Neural cell (in vitro differentiated cells): ENCODE measurements around the gene NAALAD2. TPM values are rescaled to one million over a fixed set of nuclear protein-coding genes. Genes with fewer than 3 reads are reported as not detected.
"Not testable (repeated sequence)": the region's sequence is repeated elsewhere in the genome, so short reads cannot be mapped to it uniquely, and the experiment has no call there.

ENCODE experiments used
- H2AFZ ChIP-seq: fragments of 200-600, 300-800 bp; sonication (generic), shearing (Covaris generic); 2 replicates; pipeline ENCODE4 v1.6.0; 2014; ENCODE audit warnings: low read depth, mild to moderate bottlenecking, antibody characterized with exemption, low read length, moderate library complexity
- H3F3A ChIP-seq: fragments of 200-600 bp; shearing (Covaris generic); 2 replicates; pipeline ENCODE4 v1.6.1; 2016; ENCODE audit warnings: mild to moderate bottlenecking, moderate library complexity, mixed read lengths, antibody characterized with exemption, low read length; ENCODE audit not compliant: insufficient read depth, poor library complexity, severe bottlenecking
- H3K27ac ChIP-seq: fragments of 200-600, 300-800 bp; sonication (generic), shearing (Covaris generic); 2 replicates; pipeline ENCODE4 v1.5.1; 2014; ENCODE audit warnings: mild to moderate bottlenecking, low read length, moderate library complexity
- H3K27me3 ChIP-seq: fragments of 300-800, 200-600 bp; sonication (generic), shearing (Covaris generic); 2 replicates; pipeline ENCODE4 v1.6.0; 2014; ENCODE audit warnings: mild to moderate bottlenecking, low read depth, low read length, moderate library complexity; ENCODE audit not compliant: insufficient read depth
- H3K36me3 ChIP-seq: fragments of 300-800, 200-600 bp; sonication (generic), shearing (Covaris generic); 2 replicates; pipeline ENCODE4 v1.5.1; 2014; ENCODE audit warnings: mild to moderate bottlenecking, antibody characterized with exemption, low read length, moderate library complexity; ENCODE audit not compliant: insufficient read depth
- H3K4me2 ChIP-seq: fragments of 300-800, 200-600 bp; sonication (generic), shearing (Covaris generic); 2 replicates; pipeline ENCODE4 v1.6.0; 2014; ENCODE audit warnings: mild to moderate bottlenecking, low read length
- H3K4me3 ChIP-seq: fragments of 300-800, 200-600 bp; sonication (generic), shearing (Covaris generic); 2 replicates; pipeline ENCODE4 v1.5.1; 2014; ENCODE audit warnings: mild to moderate bottlenecking, low read length, moderate library complexity
- H3K79me2 ChIP-seq: fragments of 200-600 bp; shearing (Covaris generic); replicated peaks from 2 replicates; pipeline ENCODE4 v1.6.0; 2014; ENCODE audit warnings: mild to moderate bottlenecking, low read length, moderate library complexity; ENCODE audit not compliant: insufficient read depth
- H3K9ac ChIP-seq: fragments of 300-800, 200-600 bp; sonication (generic), shearing (Covaris generic); 2 replicates; pipeline ENCODE4 v1.6.1; 2016; ENCODE audit warnings: mild to moderate bottlenecking, low read length, mixed read lengths
- H3K9me2 ChIP-seq: fragments of 200-600 bp; shearing (Covaris generic); 2 replicates; pipeline ENCODE4 v1.6.1; 2016; ENCODE audit warnings: mild to moderate bottlenecking, low read length, mixed read lengths; ENCODE audit not compliant: insufficient read depth
- H3K9me3 ChIP-seq: fragments of 200-600, 300-800 bp; sonication (generic), shearing (Covaris generic); 2 replicates; pipeline ENCODE4 v1.6.1; 2016; ENCODE audit warnings: mild to moderate bottlenecking, mixed run types, low read length, moderate library complexity, mixed read lengths
- H4K20me1 ChIP-seq: fragments of 200-600 bp; shearing (Covaris generic); 2 replicates; pipeline ENCODE4 v1.6.1; 2016; ENCODE audit warnings: mild to moderate bottlenecking, mixed run types; ENCODE audit not compliant: insufficient read depth
- EP300 ChIP-seq: fragments of 450-650 bp; conservative IDR thresholded peaks from 2 replicates; pipeline ENCODE4 v1.6.1; 2014; ENCODE audit warnings: antibody characterized with exemption, mild to moderate bottlenecking, moderate library complexity; ENCODE audit not compliant: poor library complexity, severe bottlenecking
- EZH2 ChIP-seq: fragments of 200-600, 300-800 bp; shearing (Covaris generic), sonication (generic); IDR thresholded peaks from 2 replicates; pipeline ENCODE4 v1.6.1; 2014; ENCODE audit warnings: antibody characterized with exemption, low read length, borderline replicate concordance, mild to moderate bottlenecking; ENCODE audit not compliant: insufficient read depth, poor library complexity, severe bottlenecking
- MXI1 ChIP-seq: fragments of 450-650 bp; conservative IDR thresholded peaks from 2 replicates; pipeline ENCODE4 v1.6.1; 2014; ENCODE audit warnings: antibody characterized with exemption, mild to moderate bottlenecking; ENCODE audit not compliant: poor library complexity, severe bottlenecking
- POLR2AphosphoS5 ChIP-seq: IDR thresholded peaks from 2 replicates; pipeline ENCODE4 v1.6.1; 2012
- RAD21 ChIP-seq: fragments of 450-650 bp; conservative IDR thresholded peaks from 2 replicates; pipeline ENCODE4 v1.6.1; 2014; ENCODE audit warnings: antibody characterized with exemption, mild to moderate bottlenecking, moderate library complexity
- SMC3 ChIP-seq: fragments of 450-650 bp; conservative IDR thresholded peaks from 2 replicates; pipeline ENCODE4 v1.6.1; 2014; ENCODE audit warnings: antibody characterized with exemption, mild to moderate bottlenecking, moderate library complexity; ENCODE audit not compliant: poor library complexity
- TAF1 ChIP-seq: IDR thresholded peaks from 2 replicates; pipeline ENCODE4 v1.6.1; 2012; ENCODE audit warnings: low read depth
- polyA plus RNA-seq: library from polyadenylated mRNA; depleted of rRNA; stranded (reverse); fragments of >200 nt; gene quantifications from 2 replicates; pipeline ENCODE4 v1.2.3, GENCODE V29; 2014
- TF ChIP-seq, protein P1 (sequence below): fragments of 450-650 bp; IDR thresholded peaks from 2 replicates; pipeline ENCODE4 v1.5.1; 2014; ENCODE audit warnings: antibody characterized with exemption, mild to moderate bottlenecking, moderate library complexity; ENCODE audit not compliant: poor library complexity, severe bottlenecking
- TF ChIP-seq, protein P2 (sequence below): IDR thresholded peaks from 2 replicates; pipeline ENCODE4 v1.6.1; 2012; ENCODE audit warnings: borderline replicate concordance

Gene NAALAD2
- polyA plus RNA-seq, 1 donor from 2014 or later: 19.4 TPM

- Histone ChIP-seq H3K36me3 (no peaks in the 10 kb centered on the region), H3K9ac (no peak overlapping the region), H3K4me2 (no peak overlapping the region), H3K9me3 (no peaks in the 10 kb centered on the region), H3K9me2 (no peaks in the 10 kb centered on the region), H3K27me3 (no peaks in the 10 kb centered on the region), H3K79me2 (no peaks in the 10 kb centered on the region), H3K27ac (no peak overlapping the region), H3F3A (no peaks in the 10 kb centered on the region), H2AFZ (no peak overlapping the region), H3K4me3 (no peak overlapping the region), H4K20me1 (no peaks in the 10 kb centered on the region)
- TF ChIP-seq, protein P1, sequence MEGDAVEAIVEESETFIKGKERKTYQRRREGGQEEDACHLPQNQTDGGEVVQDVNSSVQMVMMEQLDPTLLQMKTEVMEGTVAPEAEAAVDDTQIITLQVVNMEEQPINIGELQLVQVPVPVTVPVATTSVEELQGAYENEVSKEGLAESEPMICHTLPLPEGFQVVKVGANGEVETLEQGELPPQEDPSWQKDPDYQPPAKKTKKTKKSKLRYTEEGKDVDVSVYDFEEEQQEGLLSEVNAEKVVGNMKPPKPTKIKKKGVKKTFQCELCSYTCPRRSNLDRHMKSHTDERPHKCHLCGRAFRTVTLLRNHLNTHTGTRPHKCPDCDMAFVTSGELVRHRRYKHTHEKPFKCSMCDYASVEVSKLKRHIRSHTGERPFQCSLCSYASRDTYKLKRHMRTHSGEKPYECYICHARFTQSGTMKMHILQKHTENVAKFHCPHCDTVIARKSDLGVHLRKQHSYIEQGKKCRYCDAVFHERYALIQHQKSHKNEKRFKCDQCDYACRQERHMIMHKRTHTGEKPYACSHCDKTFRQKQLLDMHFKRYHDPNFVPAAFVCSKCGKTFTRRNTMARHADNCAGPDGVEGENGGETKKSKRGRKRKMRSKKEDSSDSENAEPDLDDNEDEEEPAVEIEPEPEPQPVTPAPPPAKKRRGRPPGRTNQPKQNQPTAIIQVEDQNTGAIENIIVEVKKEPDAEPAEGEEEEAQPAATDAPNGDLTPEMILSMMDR: no peak
- TF ChIP-seq SMC3: no peak
- no peak for TF ChIP-seq POLR2AphosphoS5
- TF ChIP-seq MXI1: no peak
- TF ChIP-seq, protein P2, sequence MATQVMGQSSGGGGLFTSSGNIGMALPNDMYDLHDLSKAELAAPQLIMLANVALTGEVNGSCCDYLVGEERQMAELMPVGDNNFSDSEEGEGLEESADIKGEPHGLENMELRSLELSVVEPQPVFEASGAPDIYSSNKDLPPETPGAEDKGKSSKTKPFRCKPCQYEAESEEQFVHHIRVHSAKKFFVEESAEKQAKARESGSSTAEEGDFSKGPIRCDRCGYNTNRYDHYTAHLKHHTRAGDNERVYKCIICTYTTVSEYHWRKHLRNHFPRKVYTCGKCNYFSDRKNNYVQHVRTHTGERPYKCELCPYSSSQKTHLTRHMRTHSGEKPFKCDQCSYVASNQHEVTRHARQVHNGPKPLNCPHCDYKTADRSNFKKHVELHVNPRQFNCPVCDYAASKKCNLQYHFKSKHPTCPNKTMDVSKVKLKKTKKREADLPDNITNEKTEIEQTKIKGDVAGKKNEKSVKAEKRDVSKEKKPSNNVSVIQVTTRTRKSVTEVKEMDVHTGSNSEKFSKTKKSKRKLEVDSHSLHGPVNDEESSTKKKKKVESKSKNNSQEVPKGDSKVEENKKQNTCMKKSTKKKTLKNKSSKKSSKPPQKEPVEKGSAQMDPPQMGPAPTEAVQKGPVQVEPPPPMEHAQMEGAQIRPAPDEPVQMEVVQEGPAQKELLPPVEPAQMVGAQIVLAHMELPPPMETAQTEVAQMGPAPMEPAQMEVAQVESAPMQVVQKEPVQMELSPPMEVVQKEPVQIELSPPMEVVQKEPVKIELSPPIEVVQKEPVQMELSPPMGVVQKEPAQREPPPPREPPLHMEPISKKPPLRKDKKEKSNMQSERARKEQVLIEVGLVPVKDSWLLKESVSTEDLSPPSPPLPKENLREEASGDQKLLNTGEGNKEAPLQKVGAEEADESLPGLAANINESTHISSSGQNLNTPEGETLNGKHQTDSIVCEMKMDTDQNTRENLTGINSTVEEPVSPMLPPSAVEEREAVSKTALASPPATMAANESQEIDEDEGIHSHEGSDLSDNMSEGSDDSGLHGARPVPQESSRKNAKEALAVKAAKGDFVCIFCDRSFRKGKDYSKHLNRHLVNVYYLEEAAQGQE: no peak
- TF ChIP-seq RAD21: no peak
- TF ChIP-seq EP300: no peak
- TF ChIP-seq TAF1: no peak
- TF ChIP-seq EZH2: no peak
Observed at GRCh38 chr11:90237004-90237403, 102.5 kb downstream of the NAALAD2 start.

GRCh38 chr11:90239967-90240636 lies 105.6 kb downstream of the NAALAD2 start:
- not testable (repeated sequence) for H3K36me3 ChIP-seq, H4K20me1 ChIP-seq, H3K4me3 ChIP-seq, H3K27ac ChIP-seq, H3K9me3 ChIP-seq, H3F3A ChIP-seq, H3K9ac ChIP-seq, H2AFZ ChIP-seq, H3K4me2 ChIP-seq, H3K79me2 ChIP-seq, H3K27me3 ChIP-seq, H3K9me2 ChIP-seq

DNA sequence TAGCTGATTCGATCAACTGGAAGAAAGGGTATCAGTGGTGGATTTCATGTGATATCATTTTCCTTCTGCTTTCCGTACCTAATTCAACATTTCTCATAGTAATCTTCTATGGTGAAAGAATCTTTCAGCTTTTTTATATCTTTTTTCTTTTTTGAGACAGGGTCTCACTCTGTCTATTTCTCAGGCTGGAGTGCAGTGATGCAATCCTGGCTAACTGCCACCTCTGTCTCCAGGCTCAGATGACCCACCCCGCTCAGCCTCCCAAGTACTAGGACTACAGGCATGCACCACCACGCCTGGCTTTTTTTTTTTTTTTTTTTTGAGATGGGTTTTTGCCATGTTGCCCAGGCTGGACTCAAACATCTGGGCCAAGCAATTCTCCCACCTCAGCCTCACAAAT lies 107.0 kb downstream of the NAALAD2 start:
- TF ChIP-seq EP300 (no peak), EZH2 (no peak), RAD21 (no peak), POLR2AphosphoS5 (no peak), MXI1 (no peak), TAF1 (no peak), SMC3 (no peak)
- TF ChIP-seq, protein P2: no peak
- TF ChIP-seq, protein P1: no peak

More for the DNA sequence above, 107.0 kb downstream of the NAALAD2 start:
- H3F3A ChIP-seq: no peaks in the 10 kb centered on the region
- H3K4me2 ChIP-seq: no peak overlapping the region
- no peaks in the 10 kb centered on the region for H3K27me3 ChIP-seq
- no peak overlapping the region for H3K27ac ChIP-seq
- no peak overlapping the region for H2AFZ ChIP-seq
- H3K9ac ChIP-seq: no peak overlapping the region
- no peak overlapping the region for H3K4me3 ChIP-seq
- no peaks in the 10 kb centered on the region for H3K36me3 ChIP-seq
- H4K20me1 ChIP-seq: no peaks in the 10 kb centered on the region
- H3K9me2 ChIP-seq: no peaks in the 10 kb centered on the region
- H3K79me2 ChIP-seq: no peaks in the 10 kb centered on the region
- H3K9me3 ChIP-seq: no peaks in the 10 kb centered on the region
